ENCODE measurements around the gene EPHA3.
"Not testable (repeated sequence)": the region's sequence is repeated elsewhere in the genome, so short reads cannot be mapped to it uniquely, and the experiment has no call there.

EPHA3 gene

GRCh38 chr3:89300981-89301380 lies 193.6 kb downstream of the EPHA3 start:
- Histone ChIP-seq H3K9me3 (ENCODE audit: control insufficient read depth, insufficient read depth, low read length) (no peaks in the 10 kb centered on the region), H3K36me3 (ENCODE audit: insufficient read depth, low read length) (no peaks in the 10 kb centered on the region), H3K4me1 (ENCODE audit: insufficient read depth, low read length) (no peaks in the 10 kb centered on the region), H3K9ac (ENCODE audit: low read depth, low read length) (no peak overlapping the region)

GRCh38 chr3:89303701-89304100 lies 196.3 kb downstream of the EPHA3 start:
- H3K9ac ChIP-seq (ENCODE audit: low read depth, low read length): no peak overlapping the region
- no peaks in the 10 kb centered on the region for H3K4me1 ChIP-seq (ENCODE audit: insufficient read depth, low read length)
- H3K36me3 ChIP-seq (ENCODE audit: insufficient read depth, low read length): no peaks in the 10 kb centered on the region
- no peaks in the 10 kb centered on the region for H3K9me3 ChIP-seq (ENCODE audit: control insufficient read depth, insufficient read depth, low read length)

- Histone ChIP-seq H3K9me3 (ENCODE audit: control insufficient read depth, insufficient read depth, low read length) (no peaks in the 10 kb centered on the region), H3K4me1 (ENCODE audit: insufficient read depth, low read length) (no peaks in the 10 kb centered on the region), H3K36me3 (ENCODE audit: insufficient read depth, low read length) (no peaks in the 10 kb centered on the region), H3K9ac (ENCODE audit: low read depth, low read length) (no peak overlapping the region)
These were observed 199.1 kb downstream of the EPHA3 start for GRCh38 chr3:89306540-89306939.

DNA sequence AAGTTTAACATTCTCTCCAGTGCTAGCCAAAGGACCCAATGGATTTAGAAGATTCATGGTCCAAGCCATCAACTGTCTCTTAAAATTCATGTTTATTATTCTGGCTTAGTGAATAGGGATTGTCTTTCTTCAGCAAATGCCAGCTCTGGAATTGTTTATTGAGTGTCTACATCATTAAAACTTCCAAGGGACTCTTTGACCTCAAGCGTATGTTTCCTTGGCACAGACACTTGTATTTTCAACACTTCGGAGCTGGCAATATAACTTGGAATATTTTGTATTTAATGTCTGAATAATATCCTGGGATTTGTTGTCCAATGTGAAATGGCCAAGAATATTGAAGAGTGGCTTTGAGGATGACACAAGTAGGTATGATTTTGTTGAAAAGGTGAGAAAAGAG lies 204.2 kb downstream of the EPHA3 start:
- H3K4me1 ChIP-seq (ENCODE audit: insufficient read depth, low read length): no peaks in the 10 kb centered on the region
- no peak overlapping the region for H3K9ac ChIP-seq (ENCODE audit: low read depth, low read length)
- no peaks in the 10 kb centered on the region for H3K9me3 ChIP-seq (ENCODE audit: control insufficient read depth, insufficient read depth, low read length)
- H3K36me3 ChIP-seq (ENCODE audit: insufficient read depth, low read length): no peaks in the 10 kb centered on the region

- Histone ChIP-seq H3K9me3 (ENCODE audit: control insufficient read depth, insufficient read depth, low read length) (no peaks in the 10 kb centered on the region), H3K36me3 (ENCODE audit: insufficient read depth, low read length) (no peaks in the 10 kb centered on the region), H3K4me1 (ENCODE audit: insufficient read depth, low read length) (no peaks in the 10 kb centered on the region), H3K9ac (ENCODE audit: low read depth, low read length) (no peak overlapping the region)
These were observed 204.7 kb downstream of the EPHA3 start for GRCh38 chr3:89312141-89312540.

DNA sequence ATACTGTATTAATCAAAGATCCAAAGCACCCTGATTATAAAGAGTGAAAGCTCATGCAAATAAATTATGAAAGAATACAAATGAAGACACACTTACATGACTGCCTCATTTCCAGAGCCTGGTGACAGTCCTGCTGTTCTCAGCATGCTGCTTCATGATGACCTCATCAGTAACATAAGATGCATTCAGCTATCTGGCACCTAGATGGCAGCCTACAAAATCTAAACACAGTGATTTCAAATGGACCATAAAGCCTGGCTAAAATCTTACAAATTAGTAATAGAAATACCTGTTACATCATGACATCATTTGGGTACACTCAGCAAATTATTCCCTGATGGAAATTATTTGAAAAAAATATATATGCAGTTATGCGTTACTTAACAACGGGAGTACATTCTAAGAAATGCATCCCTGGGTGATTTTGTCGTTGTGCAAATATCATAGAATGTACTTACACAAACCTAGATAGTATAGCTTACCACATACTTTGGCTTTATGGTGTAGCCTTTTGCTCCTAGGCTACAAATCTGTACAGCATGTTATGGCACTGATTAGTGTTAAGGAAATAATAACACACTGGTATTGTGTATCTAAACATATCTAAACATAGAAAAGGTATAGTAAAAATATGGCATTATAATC lies 207.2 kb downstream of the EPHA3 start:
- Histone ChIP-seq H3K9ac (ENCODE audit: low read depth, low read length) (no peak overlapping the region), H3K9me3 (ENCODE audit: control insufficient read depth, insufficient read depth, low read length) (no peaks in the 10 kb centered on the region), H3K4me1 (ENCODE audit: insufficient read depth, low read length) (no peaks in the 10 kb centered on the region), H3K36me3 (ENCODE audit: insufficient read depth, low read length) (no peaks in the 10 kb centered on the region)

DNA sequence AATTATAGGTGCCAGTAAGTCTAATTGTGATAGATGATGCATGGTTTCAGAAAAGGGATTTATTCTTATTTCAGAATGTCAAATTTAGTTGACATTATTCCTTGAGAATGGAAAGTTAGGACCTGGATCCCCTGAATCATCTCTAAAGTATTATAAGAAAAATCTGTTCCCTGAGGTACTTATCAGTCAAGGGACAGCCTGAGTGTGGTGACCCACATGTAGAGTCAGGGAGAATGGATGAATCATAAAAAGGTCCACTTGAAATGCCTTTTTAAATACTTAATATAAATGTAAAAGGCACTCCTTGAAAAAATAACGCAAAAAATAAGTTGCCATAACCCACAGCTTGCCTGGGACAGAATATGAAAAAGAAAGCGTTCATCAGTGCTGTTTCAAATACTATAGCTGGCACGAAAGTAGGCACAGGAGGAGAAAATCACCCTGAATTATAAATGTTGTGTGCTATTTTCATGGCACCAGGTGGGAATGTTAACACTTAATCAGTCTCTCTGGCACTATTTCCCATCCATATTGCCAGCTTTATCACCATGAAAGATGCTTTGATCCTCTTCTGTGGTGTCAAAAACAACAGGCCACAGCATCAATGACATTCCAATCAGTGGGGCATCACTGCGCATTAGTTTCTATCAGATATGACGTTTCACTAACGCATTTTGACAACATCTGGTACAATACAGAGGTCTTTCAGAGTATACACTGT lies 208.5 kb downstream of the EPHA3 start:
- Histone ChIP-seq H3K36me3 (ENCODE audit: insufficient read depth, low read length) (no peaks in the 10 kb centered on the region), H3K9ac (ENCODE audit: low read depth, low read length) (no peak overlapping the region), H3K4me1 (ENCODE audit: insufficient read depth, low read length) (no peaks in the 10 kb centered on the region), H3K9me3 (ENCODE audit: control insufficient read depth, insufficient read depth, low read length) (no peaks in the 10 kb centered on the region)

GRCh38 chr3:89320186-89320585 lies 212.8 kb downstream of the EPHA3 start:
- H3K9me3 ChIP-seq (ENCODE audit: control insufficient read depth, insufficient read depth, low read length): no peaks in the 10 kb centered on the region
- H3K36me3 ChIP-seq (ENCODE audit: insufficient read depth, low read length): no peaks in the 10 kb centered on the region
- H3K9ac ChIP-seq (ENCODE audit: low read depth, low read length): no peak overlapping the region
- H3K4me1 ChIP-seq (ENCODE audit: insufficient read depth, low read length): no peaks in the 10 kb centered on the region

GRCh38 chr3:89326997-89327396 lies 219.6 kb downstream of the EPHA3 start:
- Histone ChIP-seq H3K4me1 (ENCODE audit: insufficient read depth, low read length) (peaks cover 8% of the 10 kb centered on the region), H3K36me3 (ENCODE audit: insufficient read depth, low read length) (no peaks in the 10 kb centered on the region), H3K9ac (ENCODE audit: low read depth, low read length) (no peak overlapping the region), H3K9me3 (ENCODE audit: control insufficient read depth, insufficient read depth, low read length) (no peaks in the 10 kb centered on the region)

DNA sequence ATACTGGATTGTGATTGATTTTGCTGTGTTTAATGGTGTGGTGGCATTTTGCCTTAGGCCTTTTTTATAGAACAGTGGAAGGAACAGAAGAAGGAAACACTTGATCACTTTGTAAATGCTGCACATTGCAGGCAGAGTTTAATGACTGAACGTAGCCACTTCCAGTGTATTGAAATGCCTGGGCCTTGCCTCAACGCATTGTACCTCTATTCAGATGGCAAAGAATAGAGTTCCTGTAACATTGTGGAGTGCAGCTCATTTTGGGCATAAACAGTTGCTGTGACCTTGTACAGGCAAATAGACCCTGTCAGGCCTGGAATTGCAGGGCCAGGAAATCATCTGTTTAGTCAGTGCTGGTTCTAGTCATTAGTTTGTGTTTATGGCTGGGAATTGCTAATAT lies 225.0 kb downstream of the EPHA3 start:
- no peak overlapping the region for H3K9ac ChIP-seq (ENCODE audit: low read depth, low read length)
- peaks cover 23% of the 10 kb centered on the region for H3K4me1 ChIP-seq (ENCODE audit: insufficient read depth, low read length)
- no peaks in the 10 kb centered on the region for H3K9me3 ChIP-seq (ENCODE audit: control insufficient read depth, insufficient read depth, low read length)
- no peaks in the 10 kb centered on the region for H3K36me3 ChIP-seq (ENCODE audit: insufficient read depth, low read length)

GRCh38 chr3:89332793-89333192 lies 225.4 kb downstream of the EPHA3 start:
- Histone ChIP-seq H3K9ac (ENCODE audit: low read depth, low read length) (no peak overlapping the region), H3K4me1 (ENCODE audit: insufficient read depth, low read length) (peaks cover 23% of the 10 kb centered on the region), H3K36me3 (ENCODE audit: insufficient read depth, low read length) (no peaks in the 10 kb centered on the region), H3K9me3 (ENCODE audit: control insufficient read depth, insufficient read depth, low read length) (no peaks in the 10 kb centered on the region)

- Histone ChIP-seq H3K9ac (ENCODE audit: low read depth, low read length) (no peak overlapping the region), H3K9me3 (ENCODE audit: control insufficient read depth, insufficient read depth, low read length) (no peaks in the 10 kb centered on the region), H3K4me1 (ENCODE audit: insufficient read depth, low read length) (peaks cover 23% of the 10 kb centered on the region), H3K36me3 (ENCODE audit: insufficient read depth, low read length) (no peaks in the 10 kb centered on the region)
These were observed 228.3 kb downstream of the EPHA3 start for GRCh38 chr3:89335693-89336092.

DNA sequence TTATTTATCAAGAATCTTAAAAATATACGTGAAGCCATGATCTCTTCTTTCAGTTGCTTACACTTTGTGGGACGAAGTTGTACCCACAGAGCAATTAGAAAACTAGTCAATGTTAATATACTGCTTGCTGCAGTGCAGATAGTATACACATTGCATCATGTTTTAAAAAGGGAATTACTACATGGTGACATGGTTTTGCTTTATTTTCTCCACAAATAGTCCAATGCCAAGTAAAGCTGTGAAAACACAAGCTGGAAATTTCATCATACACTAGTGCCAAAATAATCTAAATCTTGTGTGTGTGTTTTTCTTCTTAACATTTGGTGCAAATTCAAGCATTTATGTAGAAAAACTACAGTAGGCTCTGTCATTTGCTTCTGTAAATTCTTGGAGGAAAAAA lies 233.0 kb downstream of the EPHA3 start:
- H3K36me3 ChIP-seq (ENCODE audit: insufficient read depth, low read length): no peaks in the 10 kb centered on the region
- H3K4me1 ChIP-seq (ENCODE audit: insufficient read depth, low read length): no peaks in the 10 kb centered on the region

GRCh38 chr3:89344076-89344475 lies 236.7 kb downstream of the EPHA3 start:
- Histone ChIP-seq H3K9me3 (ENCODE audit: control insufficient read depth, insufficient read depth, low read length) (no peaks in the 10 kb centered on the region), H3K4me1 (ENCODE audit: insufficient read depth, low read length) (no peaks in the 10 kb centered on the region), H3K9ac (ENCODE audit: low read depth, low read length) (no peak overlapping the region), H3K36me3 (ENCODE audit: insufficient read depth, low read length) (no peaks in the 10 kb centered on the region)

More for the DNA sequence above, 233.0 kb downstream of the EPHA3 start:
- H3K9ac ChIP-seq (ENCODE audit: low read depth, low read length): no peak overlapping the region
- H3K9me3 ChIP-seq (ENCODE audit: control insufficient read depth, insufficient read depth, low read length): no peaks in the 10 kb centered on the region

DNA sequence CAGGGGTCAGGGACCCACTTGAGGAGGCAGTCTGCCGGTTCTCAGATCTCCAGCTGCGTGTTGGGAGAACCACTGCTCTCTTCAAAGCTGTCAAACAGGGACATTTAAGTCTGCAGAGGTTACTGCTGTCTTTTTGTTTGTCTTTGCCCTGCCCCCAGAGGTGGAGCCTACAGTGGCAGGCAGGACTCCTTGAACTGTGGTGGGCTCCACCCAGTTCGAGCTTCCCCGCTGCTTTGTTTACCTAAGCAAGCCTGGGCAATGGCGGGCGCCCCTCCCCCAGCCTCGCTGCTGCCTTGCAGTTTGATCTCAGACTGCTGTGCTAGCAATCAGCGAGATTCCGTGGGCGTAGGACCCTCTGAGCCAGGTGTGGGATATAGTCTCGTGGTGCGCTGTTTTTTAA lies 243.5 kb downstream of the EPHA3 start:
- H3K9ac ChIP-seq (ENCODE audit: low read depth, low read length); H3K4me1 ChIP-seq (ENCODE audit: insufficient read depth, low read length); H3K9me3 ChIP-seq (ENCODE audit: control insufficient read depth, insufficient read depth, low read length); H3K36me3 ChIP-seq (ENCODE audit: insufficient read depth, low read length): not testable (repeated sequence)

Data from ES-I3 (cell line).